ENCODE results near the gene TRAPPC3. TPM values are rescaled to one million over a fixed set of nuclear protein-coding genes. Genes with fewer than 3 reads are reported as not detected.

Gene TRAPPC3
- total and polyA plus RNA-seq, 2 experiments from 2014 or later, result 45.6 to 55.9 TPM

GRCh38 chr1:36179220-36179600 is 29.9 kb upstream of the TRAPPC3 start (continued):
- TF ChIP-seq ZNF462 (CRISPR knock-in tag; IDR thresholded peaks at IDR 0.05), result no peak

GRCh38 chr1:36178471-36179219 is 29.4 kb upstream of the TRAPPC3 start:
- H3F3A ChIP-seq (replicated peaks; ENCODE audit: low read depth), result 0 out of 2 replicates have a peak, but pooled peaks cover 19% of the 10 kb centered on the region
- DNase-seq (ENCODE audit: low spot score), result peak; percentile 97
- H3K4me3 ChIP-seq, result peak overlapping the region; percentile 75
- Mint-ChIP-seq H3K4me1 (peaks cover 51% of the 10 kb centered on the region), H3K27me3 (ENCODE audit: insufficient read depth, low read depth, poor library complexity) (peaks cover 10% of the 10 kb centered on the region), H3K36me3 (ENCODE audit: low read depth) (peaks cover 36% of the 10 kb centered on the region), H3K27ac (peak overlapping the region; percentile 60), H3K9me3 (no peaks in the 10 kb centered on the region), H3K4me3 (peak overlapping the region; percentile 70)
- H3K4me2 ChIP-seq, result peak overlapping the region; percentile 93
- peak overlapping the region; percentile 80; the same call in 1 of the 2 replicates for H2AFZ ChIP-seq
- no peaks in the 10 kb centered on the region for H3K9me2 ChIP-seq (ENCODE audit: insufficient read depth)
- TF ChIP-seq POLR2AphosphoS5 (IDR thresholded peaks at IDR 0.05; ENCODE audit: low read depth), result peak; percentile 86
- no peak for TF ChIP-seq EZH2phosphoT487 (IDR thresholded peaks at IDR 0.05; ENCODE audit: unreplicated experiment)
- H3K79me2 ChIP-seq (replicated peaks; ENCODE audit: insufficient read depth), result no peaks in the 10 kb centered on the region
- peaks cover 8% of the 10 kb centered on the region for H4K20me1 ChIP-seq (replicated peaks; ENCODE audit: insufficient read depth)
- peaks cover 35% of the 10 kb centered on the region for H3K4me1 ChIP-seq (ENCODE audit: insufficient read depth)
- peak; percentile 72 for ATAC-seq
- H3K27ac ChIP-seq (ENCODE audit: low read depth), result no peak overlapping the region
- H3K36me3 ChIP-seq (ENCODE audit: insufficient read depth), result 0 out of 2 replicates have a peak, but pooled peaks cover 4% of the 10 kb centered on the region
- H3K27me3 ChIP-seq (ENCODE audit: insufficient read depth), result peaks cover 20% of the 10 kb centered on the region
